H9 (cell line): ENCODE results near the gene RAPGEF6. TPM values are rescaled to one million over a fixed set of nuclear protein-coding genes. Genes with fewer than 3 reads are reported as not detected.

Experiments used
- DNase-seq: peaks from one replicate; pipeline ENCODE4 v3.0.0-alpha.2; 2017
- H2AFZ ChIP-seq: one replicate; pipeline ENCODE4 v1.6.1; 2013; ENCODE audit warnings: mild to moderate bottlenecking, low read length, control low read depth, moderate library complexity
- H2AK5ac ChIP-seq: 2 replicates; pipeline ENCODE4 v1.6.1; 2013; ENCODE audit warnings: low read length, control low read depth, mixed read lengths; ENCODE audit not compliant: insufficient read length
- H2BK120ac ChIP-seq: one replicate; pipeline ENCODE4 v1.6.1; 2013; ENCODE audit warnings: low read depth, mild to moderate bottlenecking, low read length, control low read depth, inconsistent platforms; ENCODE audit not compliant: poor library complexity, severe bottlenecking
- H2BK12ac ChIP-seq: 2 replicates; pipeline ENCODE4 v1.6.1; 2013; ENCODE audit warnings: low read length, control low read depth, mixed read lengths, low read depth; ENCODE audit not compliant: insufficient read length
- H2BK15ac ChIP-seq: 2 replicates; pipeline ENCODE4 v1.6.1; 2013; ENCODE audit warnings: low read depth, low read length, control low read depth
- H2BK20ac ChIP-seq: one replicate; pipeline ENCODE4 v1.6.1; 2013; ENCODE audit warnings: low read depth, mild to moderate bottlenecking, low read length, control low read depth, inconsistent platforms; ENCODE audit not compliant: poor library complexity, severe bottlenecking
- H2BK5ac ChIP-seq: 2 replicates; pipeline ENCODE4 v1.6.1; 2013; ENCODE audit warnings: low read length, control low read depth, mixed read lengths; ENCODE audit not compliant: insufficient read length
- H3K14ac ChIP-seq: 2 replicates; pipeline ENCODE4 v1.6.1; 2013; ENCODE audit warnings: low read length, control low read depth; ENCODE audit not compliant: insufficient read depth
- H3K18ac ChIP-seq: 2 replicates; pipeline ENCODE4 v1.6.1; 2013; ENCODE audit warnings: low read depth, mild to moderate bottlenecking, mixed read lengths, low read length, control low read depth; ENCODE audit not compliant: insufficient read length
- H3K23ac ChIP-seq: 2 replicates; pipeline ENCODE4 v1.6.1; 2013; ENCODE audit warnings: low read length, control low read depth, mixed read lengths, low read depth; ENCODE audit not compliant: insufficient read length
- H3K23me2 ChIP-seq: 2 replicates; pipeline ENCODE4 v1.6.1; 2013; ENCODE audit warnings: low read depth, mild to moderate bottlenecking, mixed read lengths, low read length, control low read depth; ENCODE audit not compliant: insufficient read length, poor library complexity, severe bottlenecking
- H3K27ac ChIP-seq: 2 replicates; pipeline ENCODE4 v1.5.1; 2013; ENCODE audit warnings: low read length, control low read depth, mixed read lengths, low read depth; ENCODE audit not compliant: insufficient read length
- H3K27me3 ChIP-seq: 2 replicates; pipeline ENCODE4 v1.6.1; 2013; ENCODE audit warnings: low read length, control low read depth, inconsistent platforms; ENCODE audit not compliant: insufficient read depth
- H3K4ac ChIP-seq: 2 replicates; pipeline ENCODE4 v1.6.1; 2013; ENCODE audit warnings: low read depth, mild to moderate bottlenecking, control low read depth, inconsistent platforms, low read length, moderate library complexity
- H3K4me1 ChIP-seq: 2 replicates; pipeline ENCODE4 v1.6.1; 2013; ENCODE audit warnings: low read length, control low read depth, inconsistent platforms; ENCODE audit not compliant: insufficient read depth
- H3K4me2 ChIP-seq: 2 replicates; pipeline ENCODE4 v1.6.1; 2013; ENCODE audit warnings: low read length, control low read depth, mixed read lengths; ENCODE audit not compliant: insufficient read length, insufficient read depth
- H3K56ac ChIP-seq: 2 replicates; pipeline ENCODE4 v1.6.1; 2013; ENCODE audit warnings: low read depth, mild to moderate bottlenecking, mixed read lengths, low read length, control low read depth; ENCODE audit not compliant: insufficient read length
- H3K79me1 ChIP-seq: 2 replicates; pipeline ENCODE4 v1.6.1; 2013; ENCODE audit warnings: low read depth, mild to moderate bottlenecking, moderate library complexity, low read length, control low read depth, inconsistent platforms; ENCODE audit not compliant: insufficient read depth, poor library complexity, severe bottlenecking
- H3K79me2 ChIP-seq: 2 replicates; pipeline ENCODE4 v1.6.1; 2013; ENCODE audit warnings: low read length, control low read depth, inconsistent platforms; ENCODE audit not compliant: insufficient read depth
- H3K9ac ChIP-seq: 2 replicates; pipeline ENCODE4 v1.6.1; 2013; ENCODE audit warnings: low read length, control low read depth, mixed read lengths; ENCODE audit not compliant: insufficient read length; ENCODE audit errors: extremely low read depth
- H3K9me3 ChIP-seq: one replicate; pipeline ENCODE4 v1.6.1; 2013; ENCODE audit warnings: low read depth, low read length, inconsistent platforms; ENCODE audit not compliant: control insufficient read depth
- H3T11ph ChIP-seq: one replicate; pipeline ENCODE4 v1.6.1; 2013; ENCODE audit warnings: mild to moderate bottlenecking, low read length, control low read depth, inconsistent platforms
- H4K20me1 ChIP-seq: one replicate; pipeline ENCODE4 v1.6.1; 2013; ENCODE audit not compliant: control insufficient read depth, insufficient read length, insufficient read depth
- H4K5ac ChIP-seq: 2 replicates; pipeline ENCODE4 v1.6.1; 2013; ENCODE audit warnings: low read depth, mild to moderate bottlenecking, mixed read lengths, low read length, control low read depth; ENCODE audit not compliant: insufficient read length
- H4K8ac ChIP-seq: replicated peaks from 2 replicates; pipeline ENCODE4 v1.6.1; 2013; ENCODE audit warnings: low read length, control low read depth, mixed read lengths, low read depth; ENCODE audit not compliant: insufficient read length
- H4K91ac ChIP-seq: 2 replicates; pipeline ENCODE4 v1.6.1; 2013; ENCODE audit warnings: low read depth, mild to moderate bottlenecking, moderate library complexity, mixed read lengths, low read length, control low read depth; ENCODE audit not compliant: insufficient read length
- H3K27ac Mint-ChIP-seq, 3 experiments: 2 replicates in 2 of 3; 3 replicates in 1 of 3; pipeline ENCODE4 v1.8.0; 2020 to 2021; ENCODE audit warnings: mixed read lengths in 3 of 3, mild to moderate bottlenecking in 1 of 3, moderate library complexity in 1 of 3
- H3K27me3 Mint-ChIP-seq: 2 replicates; pipeline ENCODE4 v1.8.0; 2021; ENCODE audit warnings: low read depth, mild to moderate bottlenecking, moderate library complexity, mixed read lengths
- H3K36me3 Mint-ChIP-seq, 3 experiments: 2 replicates in 2 of 3; 3 replicates in 1 of 3; pipeline ENCODE4 v1.8.0; 2020 to 2021; ENCODE audit warnings: low read depth in 3 of 3, mixed read lengths in 3 of 3; ENCODE audit not compliant: insufficient read depth in 1 of 3
- H3K4me1 Mint-ChIP-seq, 2 experiments: 2 replicates each; pipeline ENCODE4 v1.8.0; 2020; ENCODE audit warnings: mixed read lengths in 2 of 2
- H3K4me3 Mint-ChIP-seq, 2 experiments: 2 replicates in 1 of 2; 3 replicates in 1 of 2; pipeline ENCODE4 v1.8.0; 2020 to 2021; ENCODE audit warnings: mild to moderate bottlenecking in 2 of 2, mixed read lengths in 2 of 2, moderate library complexity in 1 of 2
- H3K9me3 Mint-ChIP-seq, 2 experiments: 2 replicates in 1 of 2; 3 replicates in 1 of 2; pipeline ENCODE4 v1.8.0; 2020; ENCODE audit warnings: mild to moderate bottlenecking in 2 of 2, mixed read lengths in 2 of 2, moderate library complexity in 1 of 2
- CTCF ChIP-seq: fragments of 200-600 bp; sonication (generic); conservative IDR thresholded peaks from 3 replicates; pipeline ENCODE4 v1.8.0; 2021; ENCODE audit warnings: antibody characterized with exemption, mild to moderate bottlenecking
- WGBS: extraction: QIAGEN DNeasy Blood & Tissue Kit; methylation state at CpG from one replicate; pipeline ENCODE4 v1.1.7; 2013; ENCODE audit warnings: missing lambda C conversion rate, low lambda C conversion rate, mixed read lengths; ENCODE audit not compliant: insufficient read length; ENCODE audit errors: extremely low coverage; 5-methylcytosine and 5-hydroxymethylcytosine counted together
- total RNA-seq: library from RNA; stranded (reverse); gene quantifications from 2 replicates; pipeline ENCODE4 v1.2.1, GENCODE V29; 2021

Gene RAPGEF6
- total RNA-seq, 1 experiment from 2014 or later = 19.7 TPM

- no CpG with 5 or more reads among the region's 3 CpGs for WGBS
- Histone ChIP-seq H3K4me2 (no peak overlapping the region), H2BK20ac (no peak overlapping the region), H3K9me3 (no peaks in the 10 kb centered on the region), H3K23me2 (no peaks in the 10 kb centered on the region), H3K27me3 (no peaks in the 10 kb centered on the region), H3T11ph (no peak overlapping the region), H2BK5ac (no peak overlapping the region), H3K4ac (no peak overlapping the region), H3K23ac (no peak overlapping the region), H3K18ac (no peak overlapping the region), H3K27ac (no peak overlapping the region), H4K91ac (no peak overlapping the region), H3K14ac (no peak overlapping the region), H2AFZ (no peak overlapping the region), H3K79me1 (no peaks in the 10 kb centered on the region), H2BK15ac (no peak overlapping the region), H4K20me1 (no peaks in the 10 kb centered on the region), H3K9ac (no peak overlapping the region), H2BK120ac (no peak overlapping the region), H2AK5ac (no peak overlapping the region), H3K56ac (no peak overlapping the region), H3K4me1 (no peaks in the 10 kb centered on the region), H2BK12ac (no peak overlapping the region), H4K8ac (no peak overlapping the region), H3K79me2 (no peaks in the 10 kb centered on the region), H4K5ac (no peak overlapping the region)
- no peak overlapping the region for H3K27ac Mint-ChIP-seq
- H3K36me3 Mint-ChIP-seq = no peaks in the 10 kb centered on the region
- H3K4me3 Mint-ChIP-seq = no peak overlapping the region
- TF ChIP-seq CTCF = peak; percentile 82
- H3K9me3 Mint-ChIP-seq = no peaks in the 10 kb centered on the region
- peaks cover 9 to 12% of the 10 kb centered on the region in 2 experiments; a peak in 3 of 4 replicates for H3K4me1 Mint-ChIP-seq
- no peaks in the 10 kb centered on the region for H3K27me3 Mint-ChIP-seq
- DNase-seq = peak; percentile 54
These were observed 252.3 kb downstream of the RAPGEF6 start for GRCh38 chr5:131382407-131383395.
